SK-N-MC (cell line): ENCODE results near the gene NCMAP.

Experiments used
- DNase-seq: peaks from one replicate; pipeline ENCODE4 v3.0.0-alpha.2; 2011; ENCODE audit warnings: low read depth, low spot score
- H3K27ac ChIP-seq: fragments of 200-600 bp; sonication (generic); 2 replicates; pipeline ENCODE4 v1.5.1; 2016; ENCODE audit warnings: mixed run types
- H3K36me3 ChIP-seq: fragments of 200-600 bp; sonication (generic); 2 replicates; pipeline ENCODE4 v1.6.1; 2017; ENCODE audit warnings: antibody characterized with exemption, low read length, mixed read lengths; ENCODE audit not compliant: insufficient read depth
- H3K4me3 ChIP-seq: fragments of 200-600 bp; sonication (generic); 2 replicates; pipeline ENCODE4 v1.5.1; 2016
- H3K9ac ChIP-seq: fragments of 200-600 bp; sonication (generic); 2 replicates; pipeline ENCODE4 v1.8.0; 2017; ENCODE audit warnings: mixed run types, mixed read lengths; ENCODE audit not compliant: insufficient read length
- H3K9me3 ChIP-seq: fragments of 200-600 bp; sonication (generic); 2 replicates; pipeline ENCODE4 v1.6.1; 2017; ENCODE audit warnings: low read depth, mild to moderate bottlenecking, antibody characterized with exemption, low read length, moderate library complexity, mixed read lengths
- EZH2 ChIP-seq: fragments of 200-600 bp; sonication (generic); IDR thresholded peaks from one replicate; pipeline ENCODE4 v1.6.1; 2017; ENCODE audit warnings: antibody characterized with exemption
- FOXP2 ChIP-seq: optimal IDR thresholded peaks from 2 replicates; pipeline ENCODE3; 2011; ENCODE audit warnings: mild to moderate bottlenecking, moderate library complexity; ENCODE audit not compliant: insufficient read depth; ENCODE audit errors: extremely low read length, control extremely low read depth
- POLR2AphosphoS5 ChIP-seq: IDR thresholded peaks from 2 replicates; pipeline ENCODE4 v1.6.1; 2012; ENCODE audit warnings: mild to moderate bottlenecking, low read depth, low read length, borderline replicate concordance

The NCMAP gene

GRCh38 chr1:24591781-24592180, 35.9 kb downstream of the NCMAP start:
- DNase-seq: no peak
- no peak overlapping the region for H3K9ac ChIP-seq
- H3K36me3 ChIP-seq: no peaks in the 10 kb centered on the region
- TF ChIP-seq POLR2AphosphoS5: no peak
- no peak overlapping the region for H3K27ac ChIP-seq
- no peak overlapping the region for H3K4me3 ChIP-seq
- no peaks in the 10 kb centered on the region for H3K9me3 ChIP-seq

GRCh38 chr1:24594328-24594598, 38.4 kb downstream of the NCMAP start:
- Histone ChIP-seq H3K9ac (no peak overlapping the region), H3K27ac (no peak overlapping the region), H3K36me3 (no peaks in the 10 kb centered on the region), H3K4me3 (no peak overlapping the region), H3K9me3 (no peaks in the 10 kb centered on the region)
- TF ChIP-seq FOXP2 (no peak), POLR2AphosphoS5 (no peak), EZH2 (no peak)
- DNase-seq: no peak

- no peak for TF ChIP-seq POLR2AphosphoS5
- no peak for TF ChIP-seq EZH2
- TF ChIP-seq FOXP2: no peak
- Histone ChIP-seq H3K9me3 (no peaks in the 10 kb centered on the region), H3K36me3 (no peaks in the 10 kb centered on the region), H3K9ac (no peak overlapping the region), H3K27ac (no peak overlapping the region), H3K4me3 (no peak overlapping the region)
- DNase-seq: no peak
Measured at GRCh38 chr1:24596401-24596880, 40.6 kb downstream of the NCMAP start.

- no peak overlapping the region for H3K27ac ChIP-seq
- H3K36me3 ChIP-seq: no peaks in the 10 kb centered on the region
- no peaks in the 10 kb centered on the region for H3K9me3 ChIP-seq
- H3K9ac ChIP-seq: no peak overlapping the region
- no peak for DNase-seq
- TF ChIP-seq EZH2 (no peak), POLR2AphosphoS5 (no peak), FOXP2 (no peak)
- H3K4me3 ChIP-seq: no peak overlapping the region
Measured at GRCh38 chr1:24599265-24599664, 43.4 kb downstream of the NCMAP start.

- no peak for DNase-seq
- no peak overlapping the region for H3K4me3 ChIP-seq
- H3K27ac ChIP-seq: no peak overlapping the region
- H3K36me3 ChIP-seq: no peaks in the 10 kb centered on the region
- no peaks in the 10 kb centered on the region for H3K9me3 ChIP-seq
- no peak overlapping the region for H3K9ac ChIP-seq
- TF ChIP-seq EZH2 (no peak), POLR2AphosphoS5 (no peak), FOXP2 (no peak)
Measured at GRCh38 chr1:24600551-24600950, 44.7 kb downstream of the NCMAP start.

- no peaks in the 10 kb centered on the region for H3K36me3 ChIP-seq
- no peak overlapping the region for H3K27ac ChIP-seq
- TF ChIP-seq EZH2: no peak
- TF ChIP-seq POLR2AphosphoS5: no peak
- TF ChIP-seq FOXP2: no peak
Measured at GRCh38 chr1:24605534-24606295, 49.8 kb downstream of the NCMAP start.

GRCh38 chr1:24606296-24606605, 50.4 kb downstream of the NCMAP start:
- no peak overlapping the region for H3K4me3 ChIP-seq
- DNase-seq: no peak
- H3K9me3 ChIP-seq: no peaks in the 10 kb centered on the region
- H3K36me3 ChIP-seq: no peaks in the 10 kb centered on the region
- H3K9ac ChIP-seq: no peak overlapping the region
- TF ChIP-seq POLR2AphosphoS5 (no peak), EZH2 (no peak), FOXP2 (no peak)
- no peak overlapping the region for H3K27ac ChIP-seq

More at GRCh38 chr1:24605534-24606295, 49.8 kb downstream of the NCMAP start:
- Histone ChIP-seq H3K4me3 (no peak overlapping the region), H3K9me3 (no peaks in the 10 kb centered on the region), H3K9ac (no peak overlapping the region)
- no peak for DNase-seq

GRCh38 chr1:24606621-24607020, 50.7 kb downstream of the NCMAP start:
- Histone ChIP-seq H3K4me3 (no peak overlapping the region), H3K9me3 (no peaks in the 10 kb centered on the region), H3K9ac (no peak overlapping the region), H3K27ac (no peak overlapping the region), H3K36me3 (no peaks in the 10 kb centered on the region)
- TF ChIP-seq FOXP2 (no peak), EZH2 (no peak), POLR2AphosphoS5 (no peak)
- no peak for DNase-seq

- TF ChIP-seq FOXP2 (no peak), EZH2 (no peak), POLR2AphosphoS5 (no peak)
- H3K9me3 ChIP-seq: no peaks in the 10 kb centered on the region
- H3K27ac ChIP-seq: no peak overlapping the region
- no peak for DNase-seq
- H3K9ac ChIP-seq: no peak overlapping the region
- H3K36me3 ChIP-seq: no peaks in the 10 kb centered on the region
- H3K4me3 ChIP-seq: no peak overlapping the region
Measured at GRCh38 chr1:24609949-24610517, 54.1 kb downstream of the NCMAP start.
